GM19193 (cell line): ENCODE measurements around the gene KRTAP5-2.
"Not testable (repeated sequence)": the region's sequence is repeated elsewhere in the genome, so short reads cannot be mapped to it uniquely, and the experiment has no call there.

Source experiments
- POLR2A ChIP-seq: IDR thresholded peaks from 4 replicates; pipeline ENCODE4 v1.6.1; 2011; ENCODE audit not compliant: insufficient read depth, insufficient read length; ENCODE audit errors: extremely low read depth

The KRTAP5-2 gene

GRCh38 chr11:1597331-1597993 lies 632 bp downstream of the KRTAP5-2 start:
- TF ChIP-seq POLR2A, result no peak

- TF ChIP-seq POLR2A, result no peak
Observed at GRCh38 chr11:1592628-1593027, 5.5 kb downstream of the KRTAP5-2 start.

GRCh38 chr11:1589996-1590395 lies 8.1 kb downstream of the KRTAP5-2 start:
- no peak for TF ChIP-seq POLR2A

DNA sequence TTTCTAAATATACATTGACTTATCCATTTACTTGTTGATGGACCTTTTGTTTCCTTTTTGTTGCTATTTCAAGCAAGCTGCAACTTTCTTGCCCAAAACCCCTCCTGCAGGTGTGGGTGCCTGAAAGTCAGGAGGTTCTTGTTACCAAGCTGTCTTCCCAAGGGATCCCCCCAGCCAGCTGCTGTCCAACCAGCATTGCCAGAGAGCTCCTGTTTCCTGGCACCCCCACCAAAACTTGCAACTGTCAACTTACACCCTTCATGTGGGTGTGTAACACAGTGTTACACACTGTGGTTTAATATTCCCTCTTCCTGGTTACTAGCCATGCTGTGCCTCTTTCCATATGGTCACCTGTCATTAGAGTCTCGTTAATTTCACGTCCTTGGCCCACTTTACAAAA lies 11.4 kb downstream of the KRTAP5-2 start:
- TF ChIP-seq POLR2A, result no peak

DNA sequence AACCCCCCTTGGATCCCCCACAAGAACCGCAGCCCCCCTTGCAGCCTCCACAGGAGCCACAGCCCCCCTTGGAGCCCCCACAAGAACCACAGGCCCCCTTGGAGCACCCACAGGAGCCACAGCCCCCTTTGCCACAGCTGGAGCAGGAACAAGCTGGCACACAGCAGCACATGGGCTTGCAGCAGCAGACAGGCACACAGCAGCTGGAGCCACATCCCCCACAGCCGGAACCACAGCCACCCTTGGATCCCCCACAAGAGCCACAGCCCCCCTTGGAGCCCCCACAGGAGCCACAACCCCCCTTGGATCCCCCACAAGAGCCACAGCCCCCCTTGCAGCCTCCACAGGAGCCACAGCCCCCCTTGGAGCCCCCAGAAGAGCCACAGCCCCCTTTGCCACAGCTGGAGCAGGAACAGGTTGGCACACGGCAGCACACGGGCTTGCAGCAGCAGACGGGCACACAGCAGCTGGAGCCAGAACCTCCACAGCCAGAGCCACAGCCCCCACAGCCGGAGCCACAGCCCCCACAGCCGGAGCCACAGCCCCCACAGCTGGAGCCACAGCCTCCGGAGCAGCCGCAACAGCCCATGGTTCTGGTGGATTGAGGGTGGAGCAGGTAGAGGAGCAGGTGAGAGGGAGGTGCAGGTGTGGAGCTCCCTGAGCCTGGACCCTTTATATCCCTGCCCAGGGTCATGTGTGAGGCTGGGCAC lies 13.3 kb downstream of the KRTAP5-2 start, which contains the start of gene KRTAP5-1:
Gene KRTAP5-1, minus strand, starts transcription at position 623 of the 710 bp plus-strand sequence. Its CDS starts 34 bp downstream, at position 589.
- TF ChIP-seq POLR2A, result not testable (repeated sequence)

GRCh38 chr11:1581976-1582375 lies 16.1 kb downstream of the KRTAP5-2 start:
- TF ChIP-seq POLR2A, result no peak

DNA sequence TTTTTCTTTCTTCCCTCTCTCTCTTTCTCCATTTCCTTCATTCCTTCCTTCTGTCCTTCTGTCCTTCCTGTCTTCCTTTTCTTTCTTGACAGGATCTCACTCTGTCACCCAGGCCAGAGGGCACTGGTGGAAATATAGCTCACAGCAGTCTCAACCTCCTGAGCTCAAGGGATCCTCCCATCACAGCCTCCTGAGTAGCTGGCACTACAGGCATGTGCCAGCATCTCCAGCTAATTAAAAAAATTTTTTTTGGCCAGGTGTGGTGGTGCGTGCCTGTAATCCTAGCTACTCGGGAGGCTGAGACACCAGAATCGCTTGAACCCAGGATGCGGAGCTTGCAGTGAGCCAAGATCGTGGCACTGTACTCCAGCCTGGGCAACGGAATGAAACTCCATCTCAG lies 21.3 kb downstream of the KRTAP5-2 start:
- TF ChIP-seq POLR2A, result no peak

GRCh38 chr11:1574933-1575242 lies 23.2 kb downstream of the KRTAP5-2 start:
- no peak for TF ChIP-seq POLR2A

DNA sequence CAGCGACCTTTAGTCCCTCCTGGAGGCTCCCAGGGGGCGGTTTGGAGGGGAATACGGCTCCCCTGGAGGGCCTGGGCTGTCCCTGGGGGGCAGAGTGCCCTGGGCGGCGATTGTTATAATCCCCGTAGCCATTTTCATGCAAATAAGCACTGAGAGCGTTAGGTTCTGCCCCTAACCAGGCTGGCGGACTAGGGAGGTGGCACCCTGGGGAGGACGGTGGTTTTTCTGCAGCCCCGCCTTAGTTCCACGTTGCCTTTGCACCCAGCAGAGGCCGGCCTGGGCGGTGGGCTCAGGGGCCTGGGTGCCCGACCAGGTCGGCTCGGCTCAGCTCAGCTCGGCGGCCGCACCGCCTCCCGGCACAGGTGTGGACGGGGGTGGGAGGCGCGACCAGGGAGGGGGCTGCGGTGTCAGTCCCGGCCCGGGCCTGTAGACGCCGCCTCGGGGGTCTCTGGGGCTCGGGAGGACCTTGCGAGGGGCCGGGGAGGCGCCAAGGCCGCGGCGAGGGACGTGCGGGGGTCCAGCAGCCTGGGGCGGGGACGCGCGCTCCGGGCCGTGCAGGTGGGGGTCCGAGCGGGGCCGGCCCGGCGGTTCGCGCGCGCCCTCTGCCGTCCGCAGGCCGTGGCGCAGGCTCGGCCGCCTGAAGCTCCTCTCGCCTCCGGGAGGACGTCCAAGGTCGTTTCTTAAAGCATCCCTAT lies 23.7 kb downstream of the KRTAP5-2 start:
- TF ChIP-seq POLR2A, result no peak

- no peak for TF ChIP-seq POLR2A
Observed at GRCh38 chr11:1573903-1574237, 24.2 kb downstream of the KRTAP5-2 start.

DNA sequence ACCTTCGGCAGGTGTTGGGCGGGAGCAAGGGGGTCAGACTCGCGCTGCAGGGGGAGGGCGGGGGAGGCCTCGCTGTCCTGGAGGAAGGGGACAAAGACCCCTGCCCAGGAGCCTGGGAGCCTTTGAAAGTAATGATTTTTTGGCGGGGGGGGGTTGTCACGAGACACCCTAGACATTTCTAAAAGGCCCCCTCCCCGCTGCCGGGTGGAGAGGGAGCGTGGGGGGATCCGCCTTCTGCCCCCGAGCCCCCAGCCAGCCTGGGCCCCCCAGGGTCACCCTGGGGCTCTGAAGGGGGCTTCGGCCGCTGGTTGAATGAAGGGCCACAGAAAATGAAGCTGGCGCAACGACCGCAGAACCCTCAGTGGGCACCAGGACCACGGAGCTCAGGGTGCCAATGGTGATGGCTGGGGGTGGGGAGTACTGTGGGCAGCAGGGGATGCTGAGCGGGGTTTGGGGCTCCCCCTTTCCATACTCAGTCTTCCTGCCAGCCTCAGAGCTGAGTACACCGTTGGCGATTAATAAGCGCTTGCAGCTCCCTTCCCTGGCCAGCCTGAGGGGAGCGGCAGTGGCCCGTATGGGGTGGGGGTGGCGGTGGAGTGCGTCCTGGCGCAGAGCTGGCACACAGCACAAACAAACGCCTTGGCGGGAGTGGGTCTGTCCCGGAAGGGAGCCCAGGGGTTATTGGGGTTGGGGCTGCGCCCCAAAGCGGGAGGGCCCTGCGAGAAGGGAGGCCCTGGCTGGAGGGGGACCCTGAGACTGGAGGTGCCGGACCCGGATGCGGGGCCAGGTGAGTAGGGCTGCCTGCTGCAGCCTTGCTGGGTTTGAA lies 24.8 kb downstream of the KRTAP5-2 start:
- TF ChIP-seq POLR2A, result no peak

GRCh38 chr11:1572197-1573076 lies 25.7 kb downstream of the KRTAP5-2 start, which contains the start of gene DUSP8:
Gene DUSP8 (minus strand): TSS chr11:1572271. CDS start chr11:1565826, 6,445 bp downstream.
- no peak for TF ChIP-seq POLR2A

GRCh38 chr11:1571760-1572196 lies 26.3 kb downstream of the KRTAP5-2 start:
- no peak for TF ChIP-seq POLR2A
